MM.1S (cell line): ENCODE data around the gene RELN.

Experiments
- DNase-seq: peaks from one replicate; pipeline ENCODE4 v3.0.0-alpha.2; 2015
- H2AFZ ChIP-seq: fragments of 300-600 bp; sonication (generic); 2 replicates; pipeline ENCODE4 v1.6.0; 2016; ENCODE audit warnings: antibody characterized with exemption, low read length
- H3F3A ChIP-seq: fragments of 300-600 bp; sonication (generic); 2 replicates; pipeline ENCODE4 v1.6.1; 2016; ENCODE audit warnings: mild to moderate bottlenecking, antibody characterized with exemption, low read length, moderate library complexity, mixed read lengths; ENCODE audit not compliant: insufficient read depth
- H3K27ac ChIP-seq: fragments of 300-600 bp; sonication (generic); 2 replicates; pipeline ENCODE4 v1.5.1; 2016; ENCODE audit warnings: mild to moderate bottlenecking, low read length
- H3K27me3 ChIP-seq: fragments of 300-600 bp; sonication (generic); replicated peaks from 2 replicates; pipeline ENCODE4 v1.6.0; 2016; ENCODE audit warnings: low read length; ENCODE audit not compliant: insufficient read depth
- H3K36me3 ChIP-seq: fragments of 300-600 bp; sonication (generic); replicated peaks from 2 replicates; pipeline ENCODE4 v1.6.1; 2016; ENCODE audit warnings: mild to moderate bottlenecking, low read length, mixed read lengths; ENCODE audit not compliant: insufficient read depth
- H3K4me1 ChIP-seq: fragments of 300-600 bp; sonication (generic); 2 replicates; pipeline ENCODE4 v1.6.1; 2016; ENCODE audit warnings: low read length, mixed read lengths
- H3K4me2 ChIP-seq: fragments of 300-600 bp; sonication (generic); 2 replicates; pipeline ENCODE4 v1.6.0; 2016; ENCODE audit warnings: low read depth, low read length
- H3K4me3 ChIP-seq: fragments of 300-600 bp; sonication (generic); 2 replicates; pipeline ENCODE4 v1.5.1; 2016; ENCODE audit warnings: low read length, mixed read lengths
- H3K79me2 ChIP-seq: fragments of 300-600 bp; sonication (generic); 2 replicates; pipeline ENCODE4 v1.6.1; 2016; ENCODE audit warnings: mixed run types, low read length, mixed read lengths
- H3K9ac ChIP-seq: fragments of 300-600 bp; sonication (generic); 2 replicates; pipeline ENCODE4 v1.6.1; 2016; ENCODE audit warnings: low read length, mixed read lengths
- H3K9me2 ChIP-seq: fragments of 300-600 bp; sonication (generic); replicated peaks from 2 replicates; pipeline ENCODE4 v1.6.1; 2016; ENCODE audit warnings: mild to moderate bottlenecking, low read length, mixed read lengths; ENCODE audit not compliant: insufficient read depth
- H3K9me3 ChIP-seq: fragments of 300-600 bp; sonication (generic); replicated peaks from 2 replicates; pipeline ENCODE4 v1.6.1; 2016; ENCODE audit warnings: mild to moderate bottlenecking, low read length, mixed read lengths; ENCODE audit not compliant: insufficient read depth
- H4K20me1 ChIP-seq: fragments of 300-600 bp; sonication (generic); 2 replicates; pipeline ENCODE4 v1.6.1; 2016; ENCODE audit warnings: mild to moderate bottlenecking, low read length, moderate library complexity, mixed read lengths; ENCODE audit not compliant: insufficient read depth
- CTCF ChIP-seq: fragments of 300-600 bp; sonication (generic); IDR thresholded peaks from 2 replicates; pipeline ENCODE4 v1.5.1; 2016; ENCODE audit warnings: antibody characterized with exemption, low read length, mixed read lengths
- EZH2 ChIP-seq: fragments of 300-600 bp; sonication (generic); optimal IDR thresholded peaks from 2 replicates; pipeline ENCODE3; 2017; ENCODE audit warnings: low read depth, mild to moderate bottlenecking, antibody characterized with exemption, low read length, mixed read lengths
- EZH2phosphoT487 ChIP-seq: fragments of 300-600 bp; sonication (generic); IDR thresholded peaks from 2 replicates; pipeline ENCODE4 v1.6.1; 2018; ENCODE audit warnings: antibody characterized with exemption, low read length

RELN gene

DNA sequence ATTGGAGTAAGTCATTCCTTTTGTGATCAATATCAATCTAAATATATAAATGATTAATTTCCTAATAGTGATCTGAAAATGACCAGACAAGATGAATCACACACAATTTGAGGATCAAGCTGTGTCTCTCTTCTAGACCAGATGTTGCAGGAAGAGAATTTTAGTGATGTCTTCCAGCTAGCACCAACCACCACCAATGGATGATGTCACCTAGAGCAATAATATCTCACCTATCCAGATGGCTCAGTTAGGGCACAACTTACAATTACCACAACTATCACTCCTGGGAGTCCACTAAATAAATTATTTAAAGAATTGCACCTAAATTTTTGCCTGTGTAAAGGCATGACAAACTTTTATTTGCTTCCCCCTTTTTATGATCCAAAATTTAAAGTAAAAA lies 25.2 kb downstream of the RELN start:
- no peaks in the 10 kb centered on the region for H3K36me3 ChIP-seq
- no peaks in the 10 kb centered on the region for H3F3A ChIP-seq
- H3K79me2 ChIP-seq: no peaks in the 10 kb centered on the region
- H3K4me1 ChIP-seq: no peaks in the 10 kb centered on the region
- no peak overlapping the region for H3K9ac ChIP-seq
- no peaks in the 10 kb centered on the region for H4K20me1 ChIP-seq
- H3K9me2 ChIP-seq: no peaks in the 10 kb centered on the region
- H2AFZ ChIP-seq: no peak overlapping the region
- no peaks in the 10 kb centered on the region for H3K27me3 ChIP-seq
- no peak for TF ChIP-seq EZH2
- TF ChIP-seq EZH2phosphoT487: no peak
- no peak for TF ChIP-seq CTCF
- no peak for DNase-seq
- no peak overlapping the region for H3K4me2 ChIP-seq
- no peak overlapping the region for H3K27ac ChIP-seq
- H3K9me3 ChIP-seq: no peaks in the 10 kb centered on the region
- no peak overlapping the region for H3K4me3 ChIP-seq

GRCh38 chr7:103962070-103962469 lies 27.4 kb downstream of the RELN start:
- no peaks in the 10 kb centered on the region for H3F3A ChIP-seq
- no peaks in the 10 kb centered on the region for H3K36me3 ChIP-seq
- no peaks in the 10 kb centered on the region for H3K27me3 ChIP-seq
- H3K4me3 ChIP-seq: no peak overlapping the region
- no peak overlapping the region for H3K27ac ChIP-seq
- no peaks in the 10 kb centered on the region for H3K9me3 ChIP-seq
- no peaks in the 10 kb centered on the region for H3K79me2 ChIP-seq
- DNase-seq: no peak
- no peak overlapping the region for H3K9ac ChIP-seq
- no peaks in the 10 kb centered on the region for H3K9me2 ChIP-seq
- no peak for TF ChIP-seq EZH2
- TF ChIP-seq EZH2phosphoT487: no peak
- TF ChIP-seq CTCF: no peak
- no peaks in the 10 kb centered on the region for H4K20me1 ChIP-seq
- H2AFZ ChIP-seq: no peak overlapping the region
- H3K4me1 ChIP-seq: no peaks in the 10 kb centered on the region
- no peak overlapping the region for H3K4me2 ChIP-seq

GRCh38 chr7:103958284-103958818 lies 31.1 kb downstream of the RELN start:
- Histone ChIP-seq H3K4me2 (no peak overlapping the region), H3K9me3 (no peaks in the 10 kb centered on the region), H3K9ac (no peak overlapping the region), H4K20me1 (no peaks in the 10 kb centered on the region), H3K9me2 (no peaks in the 10 kb centered on the region), H3F3A (no peaks in the 10 kb centered on the region), H3K36me3 (no peaks in the 10 kb centered on the region), H3K79me2 (no peaks in the 10 kb centered on the region), H2AFZ (no peak overlapping the region), H3K27me3 (no peaks in the 10 kb centered on the region), H3K4me1 (no peaks in the 10 kb centered on the region), H3K27ac (no peak overlapping the region), H3K4me3 (no peak overlapping the region)
- no peak for DNase-seq
- TF ChIP-seq CTCF: no peak
- TF ChIP-seq EZH2: no peak
- TF ChIP-seq EZH2phosphoT487: no peak
